Uterus (tissue), 2 donors: ENCODE measurements around the gene RASD2.

Source experiments
- POLR2A ChIP-seq, 2 donors: fragments of 450-650 bp; IDR thresholded peaks; one replicate each; pipeline ENCODE4 v1.6.1; 2016; ENCODE audit warnings: antibody characterized with exemption in 2 of 2, mild to moderate bottlenecking in 1 of 2, moderate library complexity in 1 of 2
- TF ChIP-seq, protein P1 (sequence below), 4 experiments: fragments of 200-600 bp in 2 of 4; fragments of 450-650 bp in 2 of 4; sonication (generic) in 2 of 4; IDR thresholded peaks; one replicate each; pipeline ENCODE4 v1.5.1; 2016 to 2019; ENCODE audit warnings: antibody characterized with exemption in 4 of 4, mild to moderate bottlenecking in 2 of 4, moderate library complexity in 1 of 4

- TF ChIP-seq, protein P1, sequence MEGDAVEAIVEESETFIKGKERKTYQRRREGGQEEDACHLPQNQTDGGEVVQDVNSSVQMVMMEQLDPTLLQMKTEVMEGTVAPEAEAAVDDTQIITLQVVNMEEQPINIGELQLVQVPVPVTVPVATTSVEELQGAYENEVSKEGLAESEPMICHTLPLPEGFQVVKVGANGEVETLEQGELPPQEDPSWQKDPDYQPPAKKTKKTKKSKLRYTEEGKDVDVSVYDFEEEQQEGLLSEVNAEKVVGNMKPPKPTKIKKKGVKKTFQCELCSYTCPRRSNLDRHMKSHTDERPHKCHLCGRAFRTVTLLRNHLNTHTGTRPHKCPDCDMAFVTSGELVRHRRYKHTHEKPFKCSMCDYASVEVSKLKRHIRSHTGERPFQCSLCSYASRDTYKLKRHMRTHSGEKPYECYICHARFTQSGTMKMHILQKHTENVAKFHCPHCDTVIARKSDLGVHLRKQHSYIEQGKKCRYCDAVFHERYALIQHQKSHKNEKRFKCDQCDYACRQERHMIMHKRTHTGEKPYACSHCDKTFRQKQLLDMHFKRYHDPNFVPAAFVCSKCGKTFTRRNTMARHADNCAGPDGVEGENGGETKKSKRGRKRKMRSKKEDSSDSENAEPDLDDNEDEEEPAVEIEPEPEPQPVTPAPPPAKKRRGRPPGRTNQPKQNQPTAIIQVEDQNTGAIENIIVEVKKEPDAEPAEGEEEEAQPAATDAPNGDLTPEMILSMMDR (IDR thresholded peaks at IDR 0.05) = no peak
- no peak for TF ChIP-seq POLR2A (IDR thresholded peaks at IDR 0.05)
These were observed 53.4 kb downstream of the RASD2 start for GRCh38 chr22:35593891-35594470.
